ENCODE measurements around the gene IDI1.
"Not testable (repeated sequence)": the region's sequence is repeated elsewhere in the genome, so short reads cannot be mapped to it uniquely, and the experiment has no call there.

IDI1 gene

GRCh38 chr10:1026578-1026977, 22.3 kb downstream of the IDI1 start:
- DNase-seq, result no peak

DNA sequence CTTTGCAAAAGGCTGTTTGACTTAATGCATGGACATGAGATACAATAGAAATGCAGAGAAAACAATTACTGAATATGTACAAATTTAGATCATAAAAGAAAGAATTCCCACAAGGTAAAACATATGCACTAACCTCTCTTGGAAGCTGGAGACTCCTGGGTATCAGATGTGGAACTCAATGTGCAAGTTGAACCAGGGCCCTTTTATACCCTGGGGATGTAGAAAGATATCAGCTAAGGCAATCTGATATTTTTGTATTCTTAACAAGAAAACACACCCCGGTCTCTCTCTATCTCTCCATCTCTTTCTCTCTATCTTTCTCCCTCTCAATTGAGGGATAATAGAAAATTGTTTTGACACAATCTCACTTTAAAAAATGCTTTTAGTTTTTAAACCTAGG, 23.2 kb downstream of the IDI1 start, which contains the start of gene IDI2:
Gene IDI2 (minus strand): TSS at position 177 of the 400 bp plus-strand sequence. CDS start 1,136 bp downstream, outside the sequence.
- DNase-seq, result no peak

DNA sequence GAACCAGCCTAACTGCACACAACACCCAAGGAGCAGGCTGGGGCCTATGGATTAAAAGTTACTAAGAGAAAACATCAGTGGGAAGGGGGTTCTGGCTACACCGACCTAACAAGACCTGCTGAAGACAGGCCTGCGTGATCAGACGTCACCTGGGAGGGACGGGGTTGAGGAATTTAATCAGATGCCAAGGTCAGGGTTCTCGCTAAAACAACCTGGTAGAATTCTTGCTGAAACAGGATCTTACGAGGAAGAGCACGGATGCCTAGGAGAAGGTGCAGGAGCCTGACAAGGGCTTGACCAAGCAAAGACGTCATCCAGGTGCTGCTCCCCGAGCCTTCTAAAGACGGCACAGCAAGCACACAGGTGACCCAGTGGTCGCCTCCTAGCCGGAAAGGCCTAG, 24.8 kb downstream of the IDI1 start:
- no peak for DNase-seq

GRCh38 chr10:1022413-1022812, 26.5 kb downstream of the IDI1 start:
- DNase-seq, result no peak

- no peak for DNase-seq
These were observed 28.0 kb downstream of the IDI1 start for GRCh38 chr10:1020958-1021357.

DNA sequence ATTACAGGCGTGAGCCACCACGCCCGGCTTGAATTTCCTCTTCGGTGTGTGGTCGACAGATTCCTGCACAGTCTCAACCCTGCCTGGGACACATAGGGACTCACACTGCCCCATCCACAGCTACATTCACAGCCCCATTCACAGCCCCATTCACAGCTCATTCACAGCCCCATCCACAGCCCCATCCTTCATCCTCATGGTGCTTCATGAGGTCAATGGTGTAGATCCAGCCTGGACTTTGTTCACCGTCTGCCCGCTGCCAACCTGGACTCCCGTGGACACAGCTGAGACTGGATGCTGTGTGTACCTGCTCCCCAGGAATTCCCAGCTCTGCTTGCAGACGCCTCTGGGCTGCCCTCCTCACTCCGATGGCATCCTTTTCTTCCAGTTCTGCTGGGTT, 28.5 kb downstream of the IDI1 start:
- DNase-seq, result no peak

DNA sequence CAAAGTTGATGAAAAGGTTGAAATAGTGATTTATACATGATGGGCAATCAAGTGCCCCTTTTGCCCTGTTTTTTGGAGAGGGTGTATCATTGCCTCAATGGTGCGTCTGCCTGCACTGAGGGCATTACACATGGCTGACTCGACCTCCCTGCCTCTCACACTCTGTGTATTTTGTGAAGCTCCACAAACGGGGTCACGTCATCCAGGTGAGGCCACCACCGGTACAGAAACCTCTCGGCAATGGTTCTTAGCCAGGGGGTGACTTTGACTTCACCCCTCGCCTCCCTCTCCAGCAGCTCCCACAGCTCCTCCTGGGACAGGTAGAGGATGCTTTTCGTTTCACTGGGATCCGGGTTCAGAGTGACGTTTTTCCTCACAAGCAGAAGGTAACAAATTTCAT, 29.6 kb downstream of the IDI1 start:
- DNase-seq, result no peak

GRCh38 chr10:1015688-1016087, 33.2 kb downstream of the IDI1 start:
- DNase-seq, result no peak

DNA sequence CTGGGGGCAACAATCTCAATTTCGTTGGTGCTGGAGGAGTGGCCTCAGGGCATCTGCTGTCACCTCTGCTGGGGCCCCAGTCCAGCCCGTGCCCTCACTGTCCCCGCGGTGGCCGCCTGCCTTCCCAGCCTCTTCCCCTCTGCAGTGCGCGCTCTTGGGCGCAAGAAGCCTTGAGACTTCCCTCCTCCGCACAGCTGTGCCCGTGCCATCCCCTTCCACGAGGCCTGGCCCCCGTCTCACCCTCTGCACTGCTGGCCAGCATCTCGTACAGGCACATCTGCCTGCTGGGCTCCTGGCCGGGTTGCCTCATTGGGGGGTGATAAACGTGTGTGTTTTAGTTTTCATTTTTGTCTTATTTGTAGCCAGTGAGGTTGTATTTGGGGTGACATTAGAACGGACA, 37.2 kb downstream of the IDI1 start:
- DNase-seq, result no peak

- no peak for DNase-seq
These were observed 38.2 kb downstream of the IDI1 start for GRCh38 chr10:1010703-1011102.

DNA sequence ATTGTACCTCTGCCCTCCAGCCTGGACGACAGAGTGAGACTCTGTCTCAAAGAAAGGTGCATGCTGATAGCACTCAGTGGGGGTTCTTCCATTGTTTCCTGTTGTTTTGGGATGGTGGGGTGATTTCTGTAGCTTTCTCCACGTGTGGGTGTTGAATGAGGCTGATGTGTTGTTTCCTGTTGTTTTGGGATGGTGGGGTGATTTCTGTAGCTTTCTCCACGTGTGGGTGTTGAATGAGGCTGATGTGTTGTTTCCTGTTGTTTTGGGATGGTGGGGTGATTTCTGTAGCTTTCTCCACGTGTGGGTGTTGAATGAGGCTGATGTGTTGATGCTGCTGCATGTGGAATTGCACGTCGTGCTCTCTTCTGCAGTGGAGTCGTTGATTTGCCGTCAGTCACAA, 39.0 kb downstream of the IDI1 start:
- not testable (repeated sequence) for DNase-seq

DNA sequence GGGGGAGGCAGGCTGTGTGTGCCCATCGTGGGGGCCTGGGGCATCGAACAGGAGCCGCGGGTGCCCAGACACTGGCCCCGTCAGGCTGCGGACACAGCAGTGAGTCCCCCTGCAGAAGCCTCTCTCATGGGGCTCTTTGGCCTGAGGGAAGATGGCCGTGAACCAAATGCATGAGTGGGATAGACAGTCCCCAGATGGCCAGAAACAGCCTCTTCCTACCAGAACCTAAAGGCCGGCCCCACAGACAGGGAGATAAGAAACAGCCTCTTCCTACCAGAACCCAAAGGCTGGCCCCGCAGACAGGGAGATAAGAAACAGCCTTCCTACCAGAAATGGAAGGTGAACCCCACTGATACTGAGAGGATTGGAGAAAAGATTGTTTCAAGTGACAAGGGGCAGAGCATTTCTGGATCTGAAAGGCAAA, 39.8 kb downstream of the IDI1 start:
- no peak for DNase-seq

GRCh38 chr10:1007583-1007982, 41.3 kb downstream of the IDI1 start:
- DNase-seq, result no peak

GRCh38 chr10:1006573-1006972, 42.3 kb downstream of the IDI1 start:
- no peak for DNase-seq

DNA sequence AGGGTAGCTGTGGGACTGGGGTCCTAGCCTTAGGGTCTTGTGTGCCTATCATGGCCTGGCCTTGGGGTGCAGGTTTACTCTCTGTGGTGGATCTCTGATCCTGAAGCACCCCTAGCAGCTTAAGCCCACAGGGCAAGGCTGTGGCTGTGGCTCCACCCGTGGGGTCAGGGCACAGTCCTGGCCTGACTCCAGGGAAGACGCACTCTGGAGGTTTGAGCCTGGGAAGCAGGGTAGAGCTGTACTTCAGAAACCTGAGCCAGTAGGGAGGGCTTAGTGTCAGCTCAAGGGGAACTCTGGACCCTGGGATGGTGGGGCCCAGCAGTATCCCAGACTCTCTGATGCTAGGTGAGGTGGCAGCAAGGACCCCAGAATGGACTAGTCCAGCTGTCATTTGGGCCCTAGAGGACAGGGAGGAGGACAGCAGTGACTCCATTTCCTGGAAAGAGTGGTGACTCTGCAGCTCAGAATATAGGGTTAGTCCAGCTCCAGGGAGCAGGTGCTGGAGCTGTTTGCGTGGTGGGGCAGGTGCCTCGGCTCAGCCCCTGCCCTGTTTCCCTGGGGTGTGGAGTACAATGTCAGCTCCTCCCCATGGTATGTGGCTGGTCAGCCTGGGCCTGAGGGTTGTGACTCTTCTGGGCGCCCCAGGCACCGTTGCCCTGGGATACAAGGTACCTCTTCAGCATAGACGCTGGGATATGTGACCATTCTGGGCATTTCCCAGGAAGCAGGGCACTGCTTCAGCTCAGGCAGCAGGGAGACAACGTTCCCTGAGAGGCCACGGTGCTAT, 44.8 kb downstream of the IDI1 start:
- DNase-seq, result no peak

DNA sequence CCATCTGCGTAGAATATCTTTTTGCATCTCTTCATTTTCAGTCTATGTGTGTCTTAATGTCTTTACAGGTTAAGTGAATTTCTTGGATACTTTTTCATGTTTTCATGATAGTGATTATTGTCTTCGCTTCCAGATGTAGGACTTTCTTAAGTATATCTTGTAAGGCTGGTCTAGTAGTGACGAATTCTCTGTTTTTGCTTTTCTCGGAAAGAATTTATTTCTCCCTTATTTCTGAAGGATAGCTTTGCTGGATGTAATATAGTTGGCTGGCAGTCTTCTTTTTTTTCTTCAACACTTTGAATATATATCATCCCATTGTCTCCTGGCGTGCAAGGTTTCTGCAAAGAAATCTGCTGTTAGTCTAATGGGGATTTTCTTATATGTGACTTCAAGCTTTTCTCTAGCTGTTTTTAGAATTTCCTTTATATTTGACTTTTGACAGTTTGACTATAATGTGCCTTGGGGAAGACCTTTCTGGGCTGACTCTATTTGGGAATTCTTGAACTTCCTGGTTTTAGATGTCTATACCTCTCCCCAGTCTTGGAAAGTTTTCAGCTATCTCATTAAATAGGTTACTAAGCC, 46.4 kb downstream of the IDI1 start:
- DNase-seq, result no peak

GRCh38 chr10:997266-998022, 51.5 kb downstream of the IDI1 start:
- DNase-seq, result no peak

- no peak for DNase-seq
These were observed 52.9 kb downstream of the IDI1 start for GRCh38 chr10:996031-996430.

GRCh38 chr10:995559-995926, 53.4 kb downstream of the IDI1 start:
- DNase-seq, result no peak

- no peak for DNase-seq
These were observed 53.9 kb downstream of the IDI1 start for GRCh38 chr10:994836-995558.

DNA sequence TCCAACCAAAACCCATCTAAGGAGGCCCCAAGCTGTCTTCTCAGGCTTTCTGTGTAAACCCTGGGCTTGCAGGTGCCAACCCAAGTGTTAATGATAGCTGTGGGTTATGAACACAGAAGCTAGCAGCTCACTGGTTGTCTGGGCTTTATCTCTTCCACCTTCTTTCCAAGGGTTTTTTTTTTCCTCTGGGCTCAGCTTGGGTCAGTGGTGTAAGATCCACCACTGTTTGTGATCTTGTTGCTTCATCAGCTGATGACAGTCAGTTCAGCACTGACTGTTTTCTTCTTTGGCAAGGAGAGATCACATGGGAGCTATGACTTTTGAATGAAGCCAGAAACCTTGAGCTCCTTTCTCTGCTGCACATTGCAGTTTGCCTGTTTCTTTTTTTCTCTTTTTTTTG, 56.0 kb downstream of the IDI1 start:
- DNase-seq, result no peak

DNA sequence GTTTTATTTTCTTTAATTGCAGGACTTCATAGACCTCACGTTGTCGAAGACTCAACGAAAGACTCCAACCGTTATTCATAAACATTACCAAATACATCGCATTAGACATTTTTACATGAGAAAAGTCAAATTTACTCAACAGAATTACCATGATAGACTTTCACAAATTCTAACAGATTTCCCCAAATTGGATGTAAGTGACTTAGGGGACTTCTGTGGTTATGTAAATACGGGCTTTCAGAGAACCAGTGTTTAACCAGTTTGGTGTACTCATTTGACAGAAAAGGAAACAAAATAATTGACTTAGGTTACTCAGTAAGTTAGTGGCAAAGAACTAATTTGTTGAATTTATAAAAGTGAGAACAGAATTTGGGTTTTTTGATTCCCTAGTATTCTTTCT, 56.5 kb downstream of the IDI1 start:
- DNase-seq, result no peak

- DNase-seq, result no peak
These were observed 58.1 kb downstream of the IDI1 start for GRCh38 chr10:990808-991207.
